ENCODE measurements around the gene PXMP4.

Gene PXMP4

DNA sequence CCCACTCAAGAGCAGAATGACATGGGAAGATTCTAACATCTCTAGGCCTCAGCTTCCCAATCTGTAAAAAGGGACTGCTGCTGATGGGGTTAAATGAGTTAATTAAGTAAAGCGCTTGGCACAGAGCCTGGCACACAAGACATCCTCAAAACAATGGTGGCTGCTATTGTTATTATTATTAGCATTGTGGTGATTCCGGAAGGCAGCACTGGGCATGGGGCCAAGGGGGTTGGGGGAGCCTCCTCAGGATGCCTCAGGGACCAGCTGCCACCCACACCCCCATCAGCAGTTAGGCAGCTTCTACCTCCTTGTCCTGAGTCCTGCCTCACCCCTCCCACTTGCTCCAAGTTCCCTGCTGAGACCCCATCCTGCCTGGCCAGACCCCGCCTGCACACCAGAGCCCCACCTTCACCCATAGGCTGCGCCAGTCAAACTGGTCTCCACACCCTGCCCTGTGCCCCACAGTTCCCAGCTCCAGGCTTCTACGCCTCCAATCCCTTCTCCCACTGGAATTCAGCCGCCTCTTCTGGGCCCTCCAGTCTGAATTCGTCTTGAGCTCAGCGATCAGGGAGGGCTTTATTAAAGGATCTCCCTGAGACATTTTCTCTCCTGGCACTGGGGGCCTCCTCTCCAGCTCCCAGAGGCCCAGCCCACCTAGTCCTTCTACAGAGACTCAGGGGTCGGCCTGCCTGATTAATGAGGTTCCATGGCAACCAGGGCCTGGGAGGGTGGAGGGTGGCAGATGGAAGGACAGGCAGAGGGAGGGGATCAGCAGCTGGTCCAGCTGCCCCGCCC, 35.4 kb downstream of the PXMP4 start:
- no peak for DNase-seq (ENCODE audit: low read depth in 2 of 2)

DNA sequence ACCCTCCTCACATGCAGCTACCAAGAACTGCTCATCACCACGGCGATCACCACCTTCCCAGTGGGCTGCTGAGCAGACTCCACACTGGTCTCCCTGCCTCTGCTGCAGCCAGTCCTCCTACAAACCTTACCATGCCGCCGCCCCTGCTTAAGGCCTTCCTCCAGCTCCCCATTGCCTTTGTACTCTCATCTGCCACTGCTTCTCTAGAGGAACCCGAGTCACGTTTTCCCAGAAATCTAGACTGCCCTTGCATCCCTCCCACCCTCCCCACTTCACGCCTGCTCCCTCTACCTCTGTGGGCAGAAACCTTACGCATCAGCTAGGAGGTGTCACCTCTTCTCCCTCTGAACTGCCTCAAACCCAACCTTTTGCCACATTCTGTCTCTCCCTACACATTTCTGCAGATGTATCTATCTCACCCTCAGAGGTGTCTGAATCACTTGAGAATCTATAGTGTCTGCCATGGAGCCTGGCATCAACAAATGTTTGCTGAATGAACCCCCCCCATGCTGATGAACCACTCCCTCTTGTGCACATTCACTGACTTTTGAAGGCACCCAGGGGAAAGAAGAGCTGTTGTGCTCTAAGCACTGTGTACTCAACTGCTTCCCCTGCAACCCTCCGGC, 38.3 kb downstream of the PXMP4 start:
- DNase-seq (ENCODE audit: low read depth in 2 of 2), result no peak

DNA sequence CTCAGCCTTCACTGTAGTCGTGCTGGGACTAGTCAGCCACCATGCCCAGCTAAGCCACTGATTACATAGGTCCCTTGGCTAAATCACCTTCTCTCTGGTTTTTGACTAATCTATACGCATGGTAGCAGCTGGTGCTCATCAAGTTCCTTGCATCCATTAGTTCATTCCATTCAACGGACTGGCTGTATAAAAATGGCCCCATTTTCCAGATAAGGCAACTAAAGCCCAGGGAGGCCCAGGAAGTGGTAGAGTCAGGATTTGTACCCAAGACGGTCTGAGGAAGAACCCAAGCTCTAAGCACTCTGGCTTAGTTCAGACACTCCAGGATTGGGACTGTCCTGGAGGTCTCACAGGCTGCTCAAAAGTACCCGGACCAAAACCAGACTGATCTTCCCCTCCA, 38.8 kb downstream of the PXMP4 start:
- DNase-seq (ENCODE audit: low read depth in 2 of 2), result no peak

DNA sequence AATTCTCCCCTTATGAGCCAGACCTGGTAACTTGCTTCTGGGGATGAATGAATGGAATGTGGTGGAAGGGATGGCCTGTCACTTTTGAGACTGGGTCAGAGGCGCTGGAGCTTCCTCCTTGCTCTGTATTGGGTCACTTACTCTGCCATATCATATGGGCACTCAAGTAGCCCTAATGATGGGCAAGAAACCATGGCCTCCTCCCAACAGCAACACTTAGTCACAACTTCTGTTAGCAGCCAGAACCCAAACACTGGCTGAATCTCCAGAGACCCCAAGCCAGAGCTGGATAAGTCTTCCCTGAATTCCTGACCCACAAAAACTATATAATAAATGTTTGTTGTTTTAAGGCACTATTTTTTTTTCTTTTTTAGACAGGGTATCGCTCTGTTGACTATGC, 39.4 kb downstream of the PXMP4 start:
- no peak for DNase-seq (ENCODE audit: low read depth in 2 of 2)

GRCh38 chr20:33679758-33680485, 40.2 kb downstream of the PXMP4 start:
- no peak for DNase-seq (ENCODE audit: low read depth in 2 of 2)

GRCh38 chr20:33677991-33678702, 42.0 kb downstream of the PXMP4 start:
- no peak for DNase-seq (ENCODE audit: low read depth in 2 of 2)

- no peak for DNase-seq (ENCODE audit: low read depth in 2 of 2)
Measured at GRCh38 chr20:33676652-33677645, 43.2 kb downstream of the PXMP4 start.

- no peak for DNase-seq (ENCODE audit: low read depth in 2 of 2)
Measured at GRCh38 chr20:33676121-33676520, 44.0 kb downstream of the PXMP4 start.

GRCh38 chr20:33675136-33675959, 44.8 kb downstream of the PXMP4 start:
- no peak for DNase-seq (ENCODE audit: low read depth in 2 of 2)

DNA sequence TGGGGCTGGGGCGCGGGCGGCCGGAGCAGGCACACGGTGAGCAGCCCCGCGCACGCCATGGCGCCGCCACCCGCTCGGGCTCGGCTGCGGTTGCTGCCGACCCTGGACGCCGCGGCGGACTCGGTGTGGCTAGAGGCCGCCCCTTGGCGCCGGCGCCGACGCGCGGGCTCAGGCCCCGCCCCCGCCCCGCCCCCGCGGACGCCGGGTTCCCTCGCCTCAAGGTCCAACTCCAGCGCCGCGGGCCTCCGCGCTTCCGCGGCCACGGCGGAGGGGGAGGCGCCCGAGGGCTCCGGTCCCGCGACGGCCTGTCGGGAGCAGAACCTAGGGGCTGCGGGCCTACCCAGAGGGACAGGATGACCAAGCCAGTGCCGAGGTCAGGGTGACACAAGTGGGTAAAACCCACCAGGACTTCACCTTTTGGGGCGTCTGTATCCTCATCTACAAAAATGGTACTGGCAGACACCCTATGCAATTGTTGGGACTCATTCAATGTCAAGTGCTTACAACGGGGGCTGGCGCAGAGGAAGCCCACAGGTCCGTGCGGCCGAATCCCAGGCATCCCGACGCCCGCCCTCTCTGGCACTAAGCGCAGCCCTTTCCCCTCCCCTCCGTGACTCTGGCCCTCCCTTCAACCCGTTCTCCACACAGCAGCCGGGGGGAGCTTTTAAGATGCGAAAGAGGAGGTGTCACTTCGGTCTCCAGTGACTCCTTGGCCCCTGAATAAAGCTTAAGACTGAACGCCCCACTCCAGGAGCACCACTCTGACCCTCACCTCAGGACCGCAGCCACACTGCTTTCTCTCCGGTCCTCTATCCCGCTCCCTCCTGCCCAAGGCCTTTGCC, 45.6 kb downstream of the PXMP4 start, which contains the start of gene NECAB3:
Gene NECAB3, minus strand, starts transcription at position 135 of the 842 bp plus-strand sequence. Its CDS starts 76 bp downstream, at position 59.
- peak; percentile 41 to 49 for DNase-seq (ENCODE audit: low read depth in 2 of 2)

- no peak for DNase-seq (ENCODE audit: low read depth in 2 of 2)
Measured at GRCh38 chr20:33673410-33674293, 46.5 kb downstream of the PXMP4 start.

DNA sequence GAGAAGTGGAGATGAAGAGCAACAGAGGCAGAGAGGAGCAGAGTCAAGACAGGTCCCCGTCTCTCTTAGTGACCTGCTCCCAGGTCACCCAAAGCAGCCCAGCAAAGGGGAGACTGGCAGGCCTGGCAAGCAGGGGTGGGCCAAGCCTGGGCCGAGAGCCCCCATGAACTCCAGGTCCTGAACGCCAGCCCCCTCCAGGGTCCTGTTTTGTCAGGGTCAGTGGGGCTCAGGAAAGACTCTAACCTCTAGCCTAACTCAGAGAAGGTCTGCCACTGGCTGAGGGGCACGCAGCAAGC, 47.0 kb downstream of the PXMP4 start:
- DNase-seq (ENCODE audit: low read depth in 2 of 2), result no peak

DNA sequence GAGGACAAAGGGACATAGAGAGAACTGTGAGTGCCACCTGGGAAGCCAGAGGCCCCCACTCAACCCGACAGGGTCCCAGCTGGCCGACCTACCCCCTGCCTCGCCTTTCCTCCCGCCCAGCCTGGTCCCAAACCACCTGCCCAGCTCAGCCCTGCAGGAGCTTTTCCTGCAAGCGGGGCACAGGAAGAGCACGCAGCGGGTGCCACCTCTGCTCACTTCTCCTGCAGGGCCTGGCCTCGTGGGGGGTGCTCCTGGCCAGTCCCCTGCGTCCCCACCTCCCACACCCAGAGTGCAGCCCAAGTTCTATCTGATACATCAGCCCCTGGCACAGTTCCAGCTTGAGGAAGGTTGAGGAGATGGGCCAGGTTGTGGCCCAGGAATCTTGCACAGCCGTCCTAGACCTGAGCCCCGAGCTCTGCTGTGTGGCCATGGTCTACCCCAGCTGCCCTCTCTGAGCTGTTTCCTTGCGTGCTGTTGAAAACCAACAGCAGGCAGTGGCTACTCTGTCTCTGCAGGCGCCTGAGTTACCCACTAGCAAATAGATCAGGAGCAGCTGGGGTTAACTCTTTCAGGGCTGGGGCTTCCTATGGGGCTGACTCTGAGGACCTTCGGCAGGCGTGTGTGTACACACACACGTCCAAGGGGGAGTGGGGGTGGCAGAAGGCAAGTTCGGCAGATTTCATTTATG, 47.5 kb downstream of the PXMP4 start:
- no peak for DNase-seq (ENCODE audit: low read depth in 2 of 2)

DNA sequence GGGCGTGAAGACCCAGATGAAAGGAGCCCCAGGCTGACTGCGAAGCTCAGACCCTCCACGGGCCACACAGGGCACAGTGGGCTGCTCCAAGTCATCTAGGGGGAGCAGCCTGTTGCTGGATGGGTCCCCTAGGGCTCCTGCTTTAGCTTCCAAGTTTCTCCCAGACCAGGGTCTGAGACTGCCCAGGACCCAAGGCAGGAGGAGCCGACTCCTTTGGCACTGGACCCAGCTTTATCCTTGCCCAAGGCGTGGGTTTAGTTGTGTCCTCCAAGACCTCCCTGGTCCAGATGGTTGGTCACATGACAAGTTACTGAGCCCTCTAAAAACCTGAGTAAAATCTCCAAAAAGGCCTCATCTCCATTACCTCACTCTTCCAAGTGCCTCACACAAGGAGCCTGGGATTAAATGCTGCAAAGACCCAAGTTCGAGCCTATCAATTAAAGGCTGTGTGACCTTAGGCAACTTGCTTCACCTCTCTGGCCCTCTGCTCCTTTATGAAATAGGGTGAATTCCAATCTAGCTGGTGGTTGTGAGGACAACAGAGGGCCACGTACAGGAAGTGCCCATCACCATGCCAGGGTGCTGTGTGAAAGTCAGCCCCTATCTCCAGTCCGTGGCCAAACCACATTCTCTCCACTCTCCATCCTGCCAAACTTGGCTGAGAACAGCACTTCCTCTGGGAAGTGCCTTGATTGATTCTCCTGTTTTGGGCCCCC, 48.4 kb downstream of the PXMP4 start:
- DNase-seq (ENCODE audit: low read depth in 2 of 2), result no peak

- DNase-seq (ENCODE audit: low read depth in 2 of 2), result no peak
Measured at GRCh38 chr20:33670715-33671499, 49.2 kb downstream of the PXMP4 start.

Measured in fibroblast of skin of left quadriceps (primary cell).